Spinal cord (tissue), 10 donors: ENCODE results near the gene GAB3. TPM values are rescaled to one million over a fixed set of nuclear protein-coding genes. Genes with fewer than 3 reads are reported as not detected.

Experiments used
- DNase-seq, 6 donors: peaks; one replicate each; pipeline versions ENCODE4 v3.0.0 to v3.0.0-alpha.2; 2013 to 2015; ENCODE audit warnings: low spot score in 6 of 6, low read depth in 4 of 6
- H3K27ac ChIP-seq: one replicate; pipeline ENCODE4 v1.5.1; 2013; ENCODE audit warnings: low read depth, low read length, control low read depth
- H3K27me3 ChIP-seq: one replicate; pipeline ENCODE4 v1.6.1; 2013; ENCODE audit warnings: low read length; ENCODE audit not compliant: control insufficient read depth, insufficient read depth
- H3K36me3 ChIP-seq: one replicate; pipeline ENCODE4 v1.6.1; 2013; ENCODE audit warnings: low read length; ENCODE audit not compliant: control insufficient read depth, insufficient read depth
- H3K4me1 ChIP-seq: one replicate; pipeline ENCODE4 v1.6.1; 2013; ENCODE audit warnings: low read length; ENCODE audit not compliant: control insufficient read depth, insufficient read depth
- H3K4me3 ChIP-seq: one replicate; pipeline ENCODE4 v1.5.1; 2013; ENCODE audit warnings: low read depth, low read length, control low read depth
- H3K9me3 ChIP-seq: one replicate; pipeline ENCODE4 v1.6.1; 2013; ENCODE audit warnings: low read length; ENCODE audit not compliant: control insufficient read depth, insufficient read depth
- WGBS: methylation state at CpG from one replicate; pipeline ENCODE4 v1.1.5; 2013; ENCODE audit warnings: missing lambda C conversion rate; ENCODE audit not compliant: insufficient coverage; 5-methylcytosine and 5-hydroxymethylcytosine counted together
- polyA plus RNA-seq, 2 donors: library from polyadenylated mRNA; unstranded; fragments of 120-200 nt; gene quantifications; one replicate each; pipeline ENCODE4 v1.2.1, GENCODE V29; 2013; ENCODE audit not compliant: insufficient read length in 2 of 2
- total RNA-seq, 2 donors: library from RNA; depleted of rRNA in 1 of 2; stranded (reverse); fragments of 120-200 nt in 1 of 2; fragments of >200 nt in 1 of 2; gene quantifications; one replicate each; pipeline versions ENCODE4 v1.2.3 to v1.2.4, GENCODE V29; 2013 to 2014
- donor health status: healthy.

The GAB3 gene
- total and polyA plus RNA-seq, 4 donors = 3.0 to 5.3 (median 3.7) TPM

GRCh38 chrX:154751669-154752271, 893 bp upstream of the GAB3 start:
- no peak for DNase-seq
- peaks cover 20% of the 10 kb centered on the region for H3K27me3 ChIP-seq
- no peaks in the 10 kb centered on the region for H3K36me3 ChIP-seq
- WGBS = 67% methylated on average over 8 of the region's 9 CpGs
- H3K4me1 ChIP-seq = peaks cover 2% of the 10 kb centered on the region
- no peaks in the 10 kb centered on the region for H3K9me3 ChIP-seq
- no peak overlapping the region for H3K27ac ChIP-seq
- no peak overlapping the region for H3K4me3 ChIP-seq

GRCh38 chrX:154751203-154751668, 359 bp upstream of the GAB3 start:
- no peak overlapping the region for H3K27ac ChIP-seq
- no peak for DNase-seq

GRCh38 chrX:154749856-154750255, 1.0 kb downstream of the GAB3 start:
- peak in 1 of 6 donors; percentile 18 for DNase-seq
- Histone ChIP-seq H3K27ac (peak overlapping the region; percentile 25), H3K36me3 (no peaks in the 10 kb centered on the region), H3K9me3 (no peaks in the 10 kb centered on the region), H3K27me3 (peaks cover 20% of the 10 kb centered on the region), H3K4me1 (peaks cover 2% of the 10 kb centered on the region), H3K4me3 (peak overlapping the region; percentile 41)
- 80% methylated on average over 1 of the region's 6 CpGs for WGBS

More at GRCh38 chrX:154751203-154751668, 359 bp upstream of the GAB3 start:
- H3K27me3 ChIP-seq = peaks cover 20% of the 10 kb centered on the region
- no peaks in the 10 kb centered on the region for H3K9me3 ChIP-seq
- H3K36me3 ChIP-seq = no peaks in the 10 kb centered on the region
- H3K4me3 ChIP-seq = no peak overlapping the region
- peaks cover 2% of the 10 kb centered on the region for H3K4me1 ChIP-seq
- WGBS = 41% methylated on average over 9 of the region's 20 CpGs

- Histone ChIP-seq H3K4me3 (no peak overlapping the region), H3K9me3 (peaks cover 1% of the 10 kb centered on the region), H3K4me1 (peaks cover 2% of the 10 kb centered on the region), H3K36me3 (no peaks in the 10 kb centered on the region), H3K27ac (no peak overlapping the region), H3K27me3 (peaks cover 20% of the 10 kb centered on the region)
- DNase-seq = peak in 5 of 6 donors; percentile 35 to 86 (median 54)
- 5% methylated on average over 4 of the region's 11 CpGs for WGBS
These were observed 2.1 kb downstream of the GAB3 start for GRCh38 chrX:154748712-154749339.

- Histone ChIP-seq H3K27ac (no peak overlapping the region), H3K27me3 (no peaks in the 10 kb centered on the region), H3K4me3 (no peak overlapping the region), H3K9me3 (peaks cover 1% of the 10 kb centered on the region), H3K36me3 (no peaks in the 10 kb centered on the region), H3K4me1 (no peaks in the 10 kb centered on the region)
- no peak for DNase-seq
These were observed 8.3 kb downstream of the GAB3 start for GRCh38 chrX:154742613-154743012.

GRCh38 chrX:154739952-154740465, 10.9 kb downstream of the GAB3 start:
- WGBS = no CpG with 5 or more reads among the region's 2 CpGs
- Histone ChIP-seq H3K36me3 (no peaks in the 10 kb centered on the region), H3K4me3 (no peak overlapping the region), H3K4me1 (peaks cover 5% of the 10 kb centered on the region), H3K27me3 (no peaks in the 10 kb centered on the region), H3K9me3 (peaks cover 1% of the 10 kb centered on the region), H3K27ac (no peak overlapping the region)
- DNase-seq = no peak

GRCh38 chrX:154738011-154738738, 12.7 kb downstream of the GAB3 start:
- WGBS = 52% methylated on average over 8 of the region's 8 CpGs
- H3K27me3 ChIP-seq = no peaks in the 10 kb centered on the region
- H3K4me3 ChIP-seq = no peak overlapping the region
- no peaks in the 10 kb centered on the region for H3K9me3 ChIP-seq
- peak in 1 of 6 donors; percentile 18 for DNase-seq
- H3K36me3 ChIP-seq = no peaks in the 10 kb centered on the region
- H3K27ac ChIP-seq = no peak overlapping the region
- H3K4me1 ChIP-seq = peaks cover 8% of the 10 kb centered on the region

GRCh38 chrX:154737136-154737535, 13.7 kb downstream of the GAB3 start:
- H3K9me3 ChIP-seq = no peaks in the 10 kb centered on the region
- H3K36me3 ChIP-seq = no peaks in the 10 kb centered on the region
- no peak overlapping the region for H3K4me3 ChIP-seq
- no peak overlapping the region for H3K27ac ChIP-seq
- peaks cover 8% of the 10 kb centered on the region for H3K4me1 ChIP-seq
- 92% methylated on average over 5 of the region's 5 CpGs for WGBS
- no peak for DNase-seq
- no peaks in the 10 kb centered on the region for H3K27me3 ChIP-seq

- no peak overlapping the region for H3K4me3 ChIP-seq
- no peaks in the 10 kb centered on the region for H3K27me3 ChIP-seq
- no peaks in the 10 kb centered on the region for H3K36me3 ChIP-seq
- peaks cover 8% of the 10 kb centered on the region for H3K4me1 ChIP-seq
- whole genome bisulfite sequencing = 7% methylated on average over 2 of the region's 7 CpGs
- no peaks in the 10 kb centered on the region for H3K9me3 ChIP-seq
- peak in 1 of 6 donors; percentile 14 for DNase-seq
- H3K27ac ChIP-seq = no peak overlapping the region
These were observed 15.0 kb downstream of the GAB3 start for GRCh38 chrX:154735695-154736393.
